Stimulated activated CD4-positive, alpha-beta T cell treated with anti-CD3 and anti-CD28 coated beads, Interleukin-2, amount 100 ng/mL, for 48 hours (primary cell): ENCODE measurements around the gene TSPAN9.

ENCODE experiments used
- DNase-seq, 2 donors: peaks; one replicate each; pipeline ENCODE4 v3.0.0-alpha.2; 2020

TSPAN9 gene

DNA sequence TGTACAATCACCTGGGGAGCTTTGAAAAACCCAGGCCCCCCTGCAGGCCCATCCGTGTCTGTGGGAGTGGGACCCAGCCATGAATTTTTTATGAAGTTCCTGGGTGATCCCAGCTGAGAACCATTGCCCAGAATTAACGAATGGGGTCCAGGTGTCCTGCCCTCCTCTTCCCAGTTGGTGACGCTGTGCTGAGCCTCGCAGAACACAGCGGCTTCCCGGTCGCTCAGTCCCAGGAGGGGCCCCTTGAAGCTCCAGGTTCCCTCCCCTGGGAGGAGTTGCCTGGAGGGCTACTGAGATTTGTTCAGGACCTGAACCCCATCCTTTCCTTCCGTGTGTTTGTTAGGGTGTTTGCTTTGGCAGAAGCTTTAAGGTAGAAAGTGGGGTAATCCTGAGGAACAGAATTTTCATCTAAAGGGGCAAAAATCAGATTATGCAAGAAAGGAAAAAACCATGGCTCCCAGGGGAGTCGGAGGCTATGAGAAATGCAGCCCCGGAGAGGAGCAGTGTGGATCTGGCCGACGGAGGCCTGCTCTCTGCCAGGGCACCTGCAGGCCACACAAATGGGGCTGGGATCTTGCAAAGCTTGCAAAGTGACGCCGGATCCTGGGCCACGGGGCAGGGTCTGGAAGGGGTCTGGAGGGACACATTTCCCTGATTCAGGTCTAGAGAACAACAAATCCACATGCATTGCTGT, 249.1 kb downstream of the TSPAN9 start:
- DNase-seq, result no peak

DNA sequence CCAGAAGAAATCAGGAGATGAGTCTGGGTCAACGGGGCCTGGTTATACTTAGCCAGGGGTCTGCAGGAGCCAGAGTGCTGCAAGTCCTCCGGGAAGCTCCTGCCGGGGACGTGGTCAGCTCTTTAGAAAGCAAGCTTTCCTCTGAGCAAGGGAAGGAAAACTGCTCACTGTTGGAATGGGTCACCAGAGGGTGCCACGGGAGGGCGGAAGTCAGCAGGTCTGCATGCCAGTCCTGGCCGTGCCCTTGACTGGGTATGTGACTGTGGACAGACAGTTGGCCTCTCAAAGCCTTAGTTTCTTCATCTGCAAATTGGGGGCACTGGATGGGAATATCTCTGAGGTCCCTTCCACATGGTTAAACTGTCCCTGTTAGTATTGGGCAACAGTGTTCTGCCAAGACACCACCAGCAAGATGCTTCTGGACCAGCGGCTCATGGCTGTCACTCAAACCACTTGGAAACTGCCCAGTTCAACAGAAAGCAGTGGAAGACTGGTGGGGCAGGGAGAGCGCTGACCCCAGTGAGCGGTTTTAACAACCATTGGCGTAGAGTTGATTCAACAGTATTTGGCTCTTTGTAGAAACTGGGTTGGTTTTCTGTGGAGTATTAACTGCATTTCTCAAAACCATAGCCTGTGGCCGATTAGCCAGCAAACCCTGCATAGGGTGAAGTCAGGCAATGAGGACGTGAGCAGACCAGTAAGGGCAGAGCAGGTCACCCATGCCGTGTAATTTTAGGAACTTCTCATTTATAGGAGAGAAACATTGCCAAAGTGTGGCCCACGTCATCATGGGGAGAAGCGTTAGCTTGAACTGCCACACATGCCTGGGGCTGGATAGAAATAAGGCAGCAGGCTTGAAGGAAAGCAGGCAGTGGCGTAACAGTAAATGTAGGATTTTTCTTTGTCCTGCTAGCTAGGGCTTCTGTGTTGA, 249.9 kb downstream of the TSPAN9 start:
- no peak for DNase-seq

DNA sequence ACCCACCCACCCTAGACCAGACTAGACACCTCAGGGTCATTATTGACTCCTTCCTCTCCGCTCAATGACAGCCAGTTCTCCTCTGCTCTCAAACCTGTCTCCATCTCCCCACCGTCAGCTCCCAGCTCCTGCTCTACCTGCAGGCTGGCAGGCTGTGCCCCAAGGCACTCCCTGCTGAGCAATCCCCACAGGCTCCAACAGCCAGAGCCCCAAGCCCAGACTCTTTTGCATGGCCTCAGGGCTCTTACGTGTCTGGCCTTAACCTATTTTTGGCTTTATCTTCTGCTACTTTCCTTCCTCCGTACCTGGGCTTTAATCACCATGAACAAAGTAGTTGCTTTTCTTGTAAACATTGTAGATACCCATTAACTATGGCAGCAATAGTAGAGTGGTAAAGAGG, 250.9 kb downstream of the TSPAN9 start:
- DNase-seq, result no peak

DNA sequence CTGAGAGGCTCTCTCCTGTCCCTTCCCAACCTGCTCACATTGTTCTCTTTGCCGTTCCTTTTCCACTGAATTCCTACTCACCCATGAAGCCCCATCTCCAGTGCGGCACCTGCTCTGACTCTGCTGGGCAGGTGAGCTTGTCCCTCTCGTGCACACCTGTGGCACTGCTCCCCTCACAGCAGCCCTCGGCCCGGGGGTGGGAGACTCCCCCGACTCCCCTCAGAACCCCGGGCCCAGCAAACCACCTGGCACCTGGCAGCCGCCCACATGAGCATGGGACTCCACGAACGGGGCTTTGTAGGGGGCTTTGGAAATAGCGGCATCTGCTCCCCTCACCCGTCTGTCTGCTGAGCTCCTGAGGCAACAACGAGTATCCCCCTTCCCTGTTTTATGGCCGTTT, 251.4 kb downstream of the TSPAN9 start:
- DNase-seq, result no peak

DNA sequence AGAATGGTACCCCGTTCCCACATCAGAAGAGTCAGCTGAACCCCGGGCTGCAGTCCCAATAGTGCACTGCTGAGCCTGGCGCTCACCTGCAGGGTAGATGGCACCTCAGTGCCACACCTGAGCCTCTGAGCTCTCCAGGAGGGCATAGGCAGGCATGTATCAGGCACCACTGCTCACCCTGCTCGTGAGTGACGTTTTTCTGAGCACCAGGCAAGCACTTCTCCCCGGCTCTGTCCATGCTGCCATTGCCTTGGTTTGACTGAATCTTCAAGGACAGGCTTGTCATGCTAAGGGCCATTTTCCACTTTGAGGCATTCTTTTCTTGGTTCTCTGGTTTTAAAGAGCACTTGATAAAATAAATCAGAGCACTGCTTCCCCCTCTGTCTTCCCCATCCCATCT, 252.2 kb downstream of the TSPAN9 start:
- DNase-seq, result no peak

DNA sequence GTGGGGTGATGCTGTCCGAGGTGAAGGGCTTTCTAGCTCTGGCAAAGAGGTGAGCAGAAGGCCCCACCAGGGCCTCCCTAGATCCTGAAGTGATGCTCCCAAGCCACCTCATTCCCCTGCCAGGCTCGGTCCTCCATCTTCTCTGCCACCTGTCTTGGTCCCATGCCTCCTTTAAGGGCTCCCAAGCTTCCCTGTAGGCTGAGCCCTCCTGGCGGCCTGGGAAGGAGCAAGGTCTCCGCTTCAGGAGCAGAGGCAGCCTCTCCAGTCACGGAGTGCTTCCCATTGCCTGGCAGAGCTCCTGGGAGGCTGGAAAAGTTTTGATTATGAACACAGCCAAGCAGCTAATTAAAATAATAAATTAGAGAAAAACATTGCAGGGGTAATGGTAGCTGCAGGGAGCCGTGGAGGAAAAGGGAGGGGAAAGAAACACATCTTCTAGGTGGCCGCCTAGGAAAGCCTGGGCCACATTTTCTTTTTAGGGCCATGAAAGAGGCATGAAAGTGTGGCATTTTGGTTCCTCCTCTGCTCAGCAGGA, 253.9 kb downstream of the TSPAN9 start:
- DNase-seq, result no peak

DNA sequence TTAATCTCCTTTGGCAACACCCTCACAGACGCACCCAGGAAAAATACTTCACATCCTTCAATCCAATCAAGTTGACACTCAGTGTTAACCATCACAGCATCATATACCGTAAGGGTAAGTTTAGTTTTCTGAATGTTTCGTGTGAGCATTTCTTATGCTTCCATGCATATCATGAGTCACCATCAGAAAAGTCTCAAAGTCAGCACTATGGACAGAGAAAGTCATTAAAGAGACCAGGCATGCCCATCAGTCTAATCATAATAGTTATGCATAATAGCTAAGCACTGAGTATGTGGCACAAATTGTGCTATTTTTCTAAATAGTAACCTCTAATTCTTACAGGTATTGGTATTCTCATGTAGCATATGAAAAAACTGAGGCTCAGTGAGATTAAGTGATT, 255.0 kb downstream of the TSPAN9 start:
- DNase-seq, result no peak

DNA sequence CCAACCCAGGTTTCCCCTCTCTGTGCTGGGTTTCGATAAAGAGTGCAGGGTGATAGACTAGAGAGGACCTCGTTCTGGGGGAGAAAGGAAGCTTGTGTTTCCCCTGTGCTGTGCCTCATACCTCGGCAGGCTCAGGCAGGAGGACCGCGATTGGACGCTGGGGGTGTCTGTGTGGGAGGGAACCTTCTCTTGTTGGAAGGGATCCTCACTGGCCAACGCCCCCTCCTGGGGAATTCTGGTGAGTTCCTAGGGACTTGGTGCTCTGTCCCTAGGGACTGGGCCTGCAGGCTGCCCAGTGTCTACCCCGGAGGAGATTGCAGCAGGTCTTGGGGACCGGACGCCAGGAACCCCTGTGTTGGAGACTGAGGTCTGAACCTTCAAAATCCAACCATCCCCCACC, 256.4 kb downstream of the TSPAN9 start:
- DNase-seq, result no peak

DNA sequence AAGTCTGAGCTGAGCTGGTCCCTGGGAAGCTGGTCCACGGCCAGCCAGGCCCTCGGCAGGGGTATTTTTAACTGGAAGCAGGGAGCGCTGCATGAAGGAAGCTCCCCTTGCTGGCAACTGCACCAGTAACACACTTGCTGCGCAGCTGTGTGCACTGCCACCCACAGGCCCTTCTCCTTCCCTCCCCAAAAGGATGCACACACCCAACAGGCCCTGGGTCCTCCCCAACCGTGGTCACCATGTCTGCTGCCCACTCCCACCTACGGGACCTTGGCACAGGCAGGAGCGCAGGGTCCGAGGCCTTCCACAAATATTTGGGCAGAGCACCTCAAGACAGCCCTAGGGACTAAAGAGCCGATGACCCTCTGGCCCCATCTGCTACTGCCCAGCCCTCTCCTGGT, 256.8 kb downstream of the TSPAN9 start:
- DNase-seq, result no peak

DNA sequence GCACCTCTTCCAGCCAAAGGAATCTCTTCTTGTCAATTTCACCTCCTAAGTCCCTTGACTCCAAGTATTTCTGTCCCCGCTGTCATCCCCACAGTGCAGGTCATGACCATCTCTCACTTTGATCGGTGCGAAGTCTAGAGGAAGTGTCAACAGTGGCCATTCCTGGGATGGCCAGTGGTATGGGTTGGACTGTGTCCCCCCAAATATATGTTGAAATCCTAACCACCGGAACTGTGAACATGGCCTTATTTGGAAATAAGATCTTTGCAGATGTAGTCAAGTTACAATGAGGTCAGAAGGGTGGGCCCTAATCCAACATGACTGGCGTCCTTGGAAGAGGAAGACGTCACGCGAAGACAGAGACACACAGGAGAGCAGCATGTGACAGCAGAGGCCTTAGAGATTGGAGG, 257.9 kb downstream of the TSPAN9 start:
- no peak for DNase-seq
